H9 (cell line): Measurements from ENCODE around the gene MRM3. TPM values are rescaled to one million over a fixed set of nuclear protein-coding genes. Genes with fewer than 3 reads are reported as not detected.

Experiments used
- DNase-seq: peaks from one replicate; pipeline ENCODE4 v3.0.0-alpha.2; 2017
- H2AFZ ChIP-seq: one replicate; pipeline ENCODE4 v1.6.1; 2013; ENCODE audit warnings: mild to moderate bottlenecking, low read length, control low read depth, moderate library complexity
- H2AK5ac ChIP-seq: 2 replicates; pipeline ENCODE4 v1.6.1; 2013; ENCODE audit warnings: low read length, control low read depth, mixed read lengths; ENCODE audit not compliant: insufficient read length
- H2BK120ac ChIP-seq: one replicate; pipeline ENCODE4 v1.6.1; 2013; ENCODE audit warnings: low read depth, mild to moderate bottlenecking, low read length, control low read depth, inconsistent platforms; ENCODE audit not compliant: poor library complexity, severe bottlenecking
- H2BK12ac ChIP-seq: 2 replicates; pipeline ENCODE4 v1.6.1; 2013; ENCODE audit warnings: low read length, control low read depth, mixed read lengths, low read depth; ENCODE audit not compliant: insufficient read length
- H2BK15ac ChIP-seq: 2 replicates; pipeline ENCODE4 v1.6.1; 2013; ENCODE audit warnings: low read depth, low read length, control low read depth
- H2BK20ac ChIP-seq: one replicate; pipeline ENCODE4 v1.6.1; 2013; ENCODE audit warnings: low read depth, mild to moderate bottlenecking, low read length, control low read depth, inconsistent platforms; ENCODE audit not compliant: poor library complexity, severe bottlenecking
- H2BK5ac ChIP-seq: 2 replicates; pipeline ENCODE4 v1.6.1; 2013; ENCODE audit warnings: low read length, control low read depth, mixed read lengths; ENCODE audit not compliant: insufficient read length
- H3K14ac ChIP-seq: 2 replicates; pipeline ENCODE4 v1.6.1; 2013; ENCODE audit warnings: low read length, control low read depth; ENCODE audit not compliant: insufficient read depth
- H3K18ac ChIP-seq: 2 replicates; pipeline ENCODE4 v1.6.1; 2013; ENCODE audit warnings: low read depth, mild to moderate bottlenecking, mixed read lengths, low read length, control low read depth; ENCODE audit not compliant: insufficient read length
- H3K23ac ChIP-seq: 2 replicates; pipeline ENCODE4 v1.6.1; 2013; ENCODE audit warnings: low read length, control low read depth, mixed read lengths, low read depth; ENCODE audit not compliant: insufficient read length
- H3K23me2 ChIP-seq: 2 replicates; pipeline ENCODE4 v1.6.1; 2013; ENCODE audit warnings: low read depth, mild to moderate bottlenecking, mixed read lengths, low read length, control low read depth; ENCODE audit not compliant: insufficient read length, poor library complexity, severe bottlenecking
- H3K27ac ChIP-seq: 2 replicates; pipeline ENCODE4 v1.5.1; 2013; ENCODE audit warnings: low read length, control low read depth, mixed read lengths, low read depth; ENCODE audit not compliant: insufficient read length
- H3K27me3 ChIP-seq: 2 replicates; pipeline ENCODE4 v1.6.1; 2013; ENCODE audit warnings: low read length, control low read depth, inconsistent platforms; ENCODE audit not compliant: insufficient read depth
- H3K4ac ChIP-seq: 2 replicates; pipeline ENCODE4 v1.6.1; 2013; ENCODE audit warnings: low read depth, mild to moderate bottlenecking, control low read depth, inconsistent platforms, low read length, moderate library complexity
- H3K4me1 ChIP-seq: 2 replicates; pipeline ENCODE4 v1.6.1; 2013; ENCODE audit warnings: low read length, control low read depth, inconsistent platforms; ENCODE audit not compliant: insufficient read depth
- H3K4me2 ChIP-seq: 2 replicates; pipeline ENCODE4 v1.6.1; 2013; ENCODE audit warnings: low read length, control low read depth, mixed read lengths; ENCODE audit not compliant: insufficient read length, insufficient read depth
- H3K56ac ChIP-seq: 2 replicates; pipeline ENCODE4 v1.6.1; 2013; ENCODE audit warnings: low read depth, mild to moderate bottlenecking, mixed read lengths, low read length, control low read depth; ENCODE audit not compliant: insufficient read length
- H3K79me1 ChIP-seq: 2 replicates; pipeline ENCODE4 v1.6.1; 2013; ENCODE audit warnings: low read depth, mild to moderate bottlenecking, moderate library complexity, low read length, control low read depth, inconsistent platforms; ENCODE audit not compliant: insufficient read depth, poor library complexity, severe bottlenecking
- H3K79me2 ChIP-seq: 2 replicates; pipeline ENCODE4 v1.6.1; 2013; ENCODE audit warnings: low read length, control low read depth, inconsistent platforms; ENCODE audit not compliant: insufficient read depth
- H3K9ac ChIP-seq: 2 replicates; pipeline ENCODE4 v1.6.1; 2013; ENCODE audit warnings: low read length, control low read depth, mixed read lengths; ENCODE audit not compliant: insufficient read length; ENCODE audit errors: extremely low read depth
- H3K9me3 ChIP-seq: one replicate; pipeline ENCODE4 v1.6.1; 2013; ENCODE audit warnings: low read depth, low read length, inconsistent platforms; ENCODE audit not compliant: control insufficient read depth
- H3T11ph ChIP-seq: one replicate; pipeline ENCODE4 v1.6.1; 2013; ENCODE audit warnings: mild to moderate bottlenecking, low read length, control low read depth, inconsistent platforms
- H4K20me1 ChIP-seq: one replicate; pipeline ENCODE4 v1.6.1; 2013; ENCODE audit not compliant: control insufficient read depth, insufficient read length, insufficient read depth
- H4K5ac ChIP-seq: 2 replicates; pipeline ENCODE4 v1.6.1; 2013; ENCODE audit warnings: low read depth, mild to moderate bottlenecking, mixed read lengths, low read length, control low read depth; ENCODE audit not compliant: insufficient read length
- H4K8ac ChIP-seq: replicated peaks from 2 replicates; pipeline ENCODE4 v1.6.1; 2013; ENCODE audit warnings: low read length, control low read depth, mixed read lengths, low read depth; ENCODE audit not compliant: insufficient read length
- H4K91ac ChIP-seq: 2 replicates; pipeline ENCODE4 v1.6.1; 2013; ENCODE audit warnings: low read depth, mild to moderate bottlenecking, moderate library complexity, mixed read lengths, low read length, control low read depth; ENCODE audit not compliant: insufficient read length
- H3K27ac Mint-ChIP-seq, 3 experiments: 2 replicates in 2 of 3; 3 replicates in 1 of 3; pipeline ENCODE4 v1.8.0; 2020 to 2021; ENCODE audit warnings: mixed read lengths in 3 of 3, mild to moderate bottlenecking in 1 of 3, moderate library complexity in 1 of 3
- H3K27me3 Mint-ChIP-seq: 2 replicates; pipeline ENCODE4 v1.8.0; 2021; ENCODE audit warnings: low read depth, mild to moderate bottlenecking, moderate library complexity, mixed read lengths
- H3K36me3 Mint-ChIP-seq, 3 experiments: 2 replicates in 2 of 3; 3 replicates in 1 of 3; pipeline ENCODE4 v1.8.0; 2020 to 2021; ENCODE audit warnings: low read depth in 3 of 3, mixed read lengths in 3 of 3; ENCODE audit not compliant: insufficient read depth in 1 of 3
- H3K4me1 Mint-ChIP-seq, 2 experiments: 2 replicates each; pipeline ENCODE4 v1.8.0; 2020; ENCODE audit warnings: mixed read lengths in 2 of 2
- H3K4me3 Mint-ChIP-seq, 2 experiments: 2 replicates in 1 of 2; 3 replicates in 1 of 2; pipeline ENCODE4 v1.8.0; 2020 to 2021; ENCODE audit warnings: mild to moderate bottlenecking in 2 of 2, mixed read lengths in 2 of 2, moderate library complexity in 1 of 2
- H3K9me3 Mint-ChIP-seq, 2 experiments: 2 replicates in 1 of 2; 3 replicates in 1 of 2; pipeline ENCODE4 v1.8.0; 2020; ENCODE audit warnings: mild to moderate bottlenecking in 2 of 2, mixed read lengths in 2 of 2, moderate library complexity in 1 of 2
- WGBS: extraction: QIAGEN DNeasy Blood & Tissue Kit; methylation state at CpG from one replicate; pipeline ENCODE4 v1.1.7; 2013; ENCODE audit warnings: missing lambda C conversion rate, low lambda C conversion rate, mixed read lengths; ENCODE audit not compliant: insufficient read length; ENCODE audit errors: extremely low coverage; 5-methylcytosine and 5-hydroxymethylcytosine counted together
- total RNA-seq: library from RNA; stranded (reverse); gene quantifications from 2 replicates; pipeline ENCODE4 v1.2.1, GENCODE V29; 2021
- TF ChIP-seq, protein P1 (sequence below): fragments of 200-600 bp; sonication (generic); conservative IDR thresholded peaks from 3 replicates; pipeline ENCODE4 v1.8.0; 2021; ENCODE audit warnings: antibody characterized with exemption, mild to moderate bottlenecking

The MRM3 gene
- total RNA-seq, 1 experiment from 2014 or later, result 25.3 TPM

DNA sequence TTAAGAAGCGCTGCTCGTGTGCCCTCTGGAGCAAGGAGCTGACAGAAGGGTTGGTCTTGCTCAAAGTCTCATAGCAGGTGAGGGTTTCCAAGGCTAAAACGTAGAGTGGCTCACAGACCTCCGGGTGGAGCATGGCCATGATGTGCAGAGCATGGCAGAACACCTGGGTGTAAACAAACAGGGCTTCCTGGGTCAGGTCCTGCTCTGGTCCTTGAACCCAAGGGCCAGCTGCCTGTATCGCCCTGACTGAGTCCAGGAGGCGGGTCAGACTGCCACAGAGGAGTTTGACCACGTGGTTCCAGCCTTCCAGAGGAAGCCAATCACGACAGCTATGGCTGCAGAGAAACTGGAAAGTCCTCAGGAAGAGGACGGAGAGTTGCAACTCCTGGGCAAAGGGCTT, 37.2 kb upstream of the MRM3 start:
- Histone ChIP-seq H2BK12ac (no peak overlapping the region), H2AFZ (no peak overlapping the region), H4K91ac (no peak overlapping the region), H2BK5ac (no peak overlapping the region), H4K8ac (no peak overlapping the region), H2BK15ac (no peak overlapping the region), H3K14ac (no peak overlapping the region), H3K23ac (no peak overlapping the region), H2AK5ac (no peak overlapping the region), H3K4me2 (no peak overlapping the region), H2BK20ac (no peak overlapping the region), H3T11ph (no peak overlapping the region), H3K27ac (no peak overlapping the region), H3K56ac (no peak overlapping the region), H3K9ac (no peak overlapping the region), H3K18ac (no peak overlapping the region), H3K79me2 (no peaks in the 10 kb centered on the region; the same call in 1 of the 2 replicates), H4K5ac (no peak overlapping the region), H3K4me1 (no peaks in the 10 kb centered on the region), H3K23me2 (no peaks in the 10 kb centered on the region), H3K9me3 (no peaks in the 10 kb centered on the region), H4K20me1 (peaks cover 6% of the 10 kb centered on the region), H3K79me1 (no peaks in the 10 kb centered on the region), H2BK120ac (no peak overlapping the region), H3K27me3 (no peaks in the 10 kb centered on the region), H3K4ac (no peak overlapping the region)
- no CpG with 5 or more reads among the region's 9 CpGs for WGBS
- peaks cover 15 to 16% of the 10 kb centered on the region in 2 experiments for H3K9me3 Mint-ChIP-seq
- TF ChIP-seq, protein P1, sequence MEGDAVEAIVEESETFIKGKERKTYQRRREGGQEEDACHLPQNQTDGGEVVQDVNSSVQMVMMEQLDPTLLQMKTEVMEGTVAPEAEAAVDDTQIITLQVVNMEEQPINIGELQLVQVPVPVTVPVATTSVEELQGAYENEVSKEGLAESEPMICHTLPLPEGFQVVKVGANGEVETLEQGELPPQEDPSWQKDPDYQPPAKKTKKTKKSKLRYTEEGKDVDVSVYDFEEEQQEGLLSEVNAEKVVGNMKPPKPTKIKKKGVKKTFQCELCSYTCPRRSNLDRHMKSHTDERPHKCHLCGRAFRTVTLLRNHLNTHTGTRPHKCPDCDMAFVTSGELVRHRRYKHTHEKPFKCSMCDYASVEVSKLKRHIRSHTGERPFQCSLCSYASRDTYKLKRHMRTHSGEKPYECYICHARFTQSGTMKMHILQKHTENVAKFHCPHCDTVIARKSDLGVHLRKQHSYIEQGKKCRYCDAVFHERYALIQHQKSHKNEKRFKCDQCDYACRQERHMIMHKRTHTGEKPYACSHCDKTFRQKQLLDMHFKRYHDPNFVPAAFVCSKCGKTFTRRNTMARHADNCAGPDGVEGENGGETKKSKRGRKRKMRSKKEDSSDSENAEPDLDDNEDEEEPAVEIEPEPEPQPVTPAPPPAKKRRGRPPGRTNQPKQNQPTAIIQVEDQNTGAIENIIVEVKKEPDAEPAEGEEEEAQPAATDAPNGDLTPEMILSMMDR, result no peak
- H3K27me3 Mint-ChIP-seq, result no peaks in the 10 kb centered on the region
- H3K27ac Mint-ChIP-seq, result no peak overlapping the region
- peaks cover 63 to 96% (median 95%) of the 10 kb centered on the region in 3 experiments for H3K36me3 Mint-ChIP-seq
- H3K4me3 Mint-ChIP-seq, result no peak overlapping the region
- H3K4me1 Mint-ChIP-seq, result no peaks in the 10 kb centered on the region
- no peak for DNase-seq
